HG02981 (cell line): ENCODE data around the gene TMEM72.

Experiments
- ATAC-seq: cut with Tn5 transposase; IDR thresholded peaks from one replicate; pipeline ENCODE4 v1.9.1; 2021; ENCODE audit warnings: mild to moderate bottlenecking, moderate library complexity; ENCODE audit not compliant: unreplicated experiment

The TMEM72 gene

DNA sequence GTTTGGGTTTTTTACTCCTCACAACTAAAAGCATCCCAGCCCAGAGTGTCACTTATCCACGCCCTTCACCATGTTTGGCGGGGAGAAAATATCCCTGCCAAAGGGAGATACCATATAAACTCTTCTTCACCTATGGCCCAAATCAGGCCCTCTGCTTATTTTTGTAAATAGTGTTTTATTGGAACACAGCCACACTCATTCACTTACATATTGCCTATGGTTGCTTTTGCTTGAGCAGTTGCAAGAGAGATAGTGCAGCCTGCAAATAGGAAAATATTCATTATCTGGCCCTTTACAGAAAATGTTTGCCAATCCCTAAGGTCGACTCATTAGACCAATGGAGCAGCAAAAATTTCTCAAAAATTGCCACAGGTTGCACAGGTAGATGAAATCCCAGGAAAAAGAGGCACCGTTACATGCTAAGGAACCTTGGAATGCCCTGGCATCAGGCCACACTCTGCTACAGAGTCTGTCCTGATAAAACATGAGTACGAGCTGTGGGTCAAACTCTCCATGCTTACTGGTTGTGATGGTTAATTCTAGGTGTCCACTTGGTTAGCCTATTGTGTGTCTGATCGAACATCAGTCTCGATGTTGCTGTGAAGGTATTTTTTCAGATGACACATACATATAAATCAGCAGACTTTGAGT is 40.6 kb downstream of the TMEM72 start:
- no peak for ATAC-seq

DNA sequence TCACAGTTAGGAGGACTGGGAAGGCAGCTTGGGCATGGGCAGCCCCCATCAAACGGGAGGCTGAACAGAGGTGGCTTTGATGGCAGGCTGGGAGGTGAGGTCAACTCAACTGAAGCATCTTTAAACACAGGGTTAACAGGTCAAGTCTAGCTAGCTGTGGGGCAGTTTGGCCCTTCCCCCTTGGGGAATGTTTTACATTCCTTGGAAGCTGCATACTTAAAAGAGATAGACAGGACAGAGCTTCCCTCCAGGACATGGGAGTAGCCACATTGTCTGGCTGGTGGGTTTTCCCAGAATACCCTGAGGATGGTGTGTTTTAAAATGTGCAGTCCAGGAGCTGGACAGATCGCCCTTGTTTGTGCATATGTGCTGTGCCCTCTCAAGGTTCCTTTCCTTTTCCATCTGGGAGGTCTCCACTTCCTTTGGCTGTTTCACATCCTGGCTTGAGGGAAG is 41.7 kb downstream of the TMEM72 start:
- ATAC-seq, result no peak

DNA sequence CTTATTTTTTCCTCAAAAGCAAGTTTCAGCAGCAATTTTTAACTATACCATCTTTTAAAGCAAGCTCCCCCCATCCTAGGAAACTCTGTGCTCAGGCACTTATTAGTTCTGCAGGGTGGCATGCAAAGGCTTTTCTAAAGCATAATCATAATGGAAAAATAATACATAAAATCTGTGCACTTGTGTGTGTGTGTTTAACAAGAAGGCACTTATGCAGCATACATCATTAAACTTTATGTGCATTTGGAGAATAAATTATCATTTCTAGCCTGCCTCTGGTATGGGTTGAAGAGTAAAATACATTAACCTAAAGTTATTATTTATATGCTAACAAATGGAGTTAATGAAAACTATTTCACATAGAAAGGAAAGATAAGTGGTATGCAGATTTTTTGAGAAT is 42.9 kb downstream of the TMEM72 start:
- ATAC-seq, result no peak

DNA sequence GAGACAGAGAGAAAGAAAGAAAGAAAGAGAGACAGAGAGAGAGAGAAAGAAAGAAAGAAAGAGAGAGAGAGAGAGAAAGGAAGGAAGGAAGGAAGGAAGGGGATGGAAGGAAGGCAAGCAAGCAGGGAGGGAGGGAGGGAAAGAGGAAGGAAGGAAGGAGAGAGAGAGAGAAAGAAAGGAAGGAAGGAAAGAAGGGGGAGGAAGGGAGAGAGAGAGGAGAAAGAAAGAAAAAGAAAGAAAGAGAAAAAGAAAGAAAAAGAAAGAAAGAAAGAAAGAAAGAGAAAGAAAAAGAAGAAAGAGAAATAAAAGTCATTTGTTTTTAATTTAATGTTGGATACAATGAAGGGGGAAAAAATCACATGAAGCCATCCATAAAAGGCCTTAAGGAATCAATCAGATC is 43.8 kb downstream of the TMEM72 start:
- ATAC-seq, result no peak

DNA sequence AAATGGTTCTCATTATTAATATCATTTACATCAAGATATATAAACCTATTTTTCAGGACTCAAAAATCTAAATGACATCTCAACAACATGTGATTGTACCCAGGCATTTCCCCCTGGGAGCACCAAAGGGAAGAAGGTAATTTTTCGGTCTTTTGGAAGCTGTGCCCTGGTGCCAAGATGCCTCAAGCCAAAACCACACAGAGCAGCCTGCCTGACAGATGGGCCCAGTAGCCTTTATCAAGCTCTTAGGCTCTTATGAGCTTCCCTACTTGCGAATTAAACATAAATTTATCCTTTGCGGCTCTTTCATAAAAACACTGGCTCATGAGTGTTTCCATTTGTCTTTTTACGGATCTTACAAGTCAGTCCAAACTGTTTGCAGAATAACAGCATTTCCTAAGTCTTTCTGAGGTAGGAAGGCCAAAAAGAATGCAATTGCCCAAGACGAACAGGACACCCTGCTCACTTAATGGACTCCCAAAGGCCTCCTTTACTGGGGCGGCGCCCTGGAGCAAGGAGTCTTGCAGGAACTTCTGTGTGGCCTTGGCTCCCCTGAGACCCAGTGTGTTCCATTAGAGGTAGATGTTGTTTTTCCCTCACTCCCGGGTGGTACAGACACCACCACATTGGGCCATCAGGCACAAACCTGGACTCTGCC is 44.4 kb downstream of the TMEM72 start:
- no peak for ATAC-seq

DNA sequence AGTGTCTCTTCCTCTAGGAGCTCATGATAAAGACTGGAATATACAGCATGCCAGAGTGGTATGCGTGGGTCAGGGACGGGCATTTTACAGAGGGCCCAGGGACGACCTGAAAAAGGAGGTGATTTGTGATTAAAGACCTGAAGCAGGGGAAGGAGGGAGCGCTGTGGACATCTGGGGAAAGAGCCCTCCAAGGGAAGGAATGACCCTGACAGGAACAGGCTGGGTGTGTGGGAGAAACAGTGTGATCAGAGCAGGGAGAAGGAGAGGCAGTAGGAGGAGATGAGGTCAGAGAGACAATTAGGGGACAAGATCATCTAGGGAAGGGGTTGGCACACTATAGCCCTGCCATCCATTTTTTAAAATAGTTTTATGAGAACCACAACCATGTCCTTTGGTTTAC is 45.1 kb downstream of the TMEM72 start:
- ATAC-seq, result no peak

DNA sequence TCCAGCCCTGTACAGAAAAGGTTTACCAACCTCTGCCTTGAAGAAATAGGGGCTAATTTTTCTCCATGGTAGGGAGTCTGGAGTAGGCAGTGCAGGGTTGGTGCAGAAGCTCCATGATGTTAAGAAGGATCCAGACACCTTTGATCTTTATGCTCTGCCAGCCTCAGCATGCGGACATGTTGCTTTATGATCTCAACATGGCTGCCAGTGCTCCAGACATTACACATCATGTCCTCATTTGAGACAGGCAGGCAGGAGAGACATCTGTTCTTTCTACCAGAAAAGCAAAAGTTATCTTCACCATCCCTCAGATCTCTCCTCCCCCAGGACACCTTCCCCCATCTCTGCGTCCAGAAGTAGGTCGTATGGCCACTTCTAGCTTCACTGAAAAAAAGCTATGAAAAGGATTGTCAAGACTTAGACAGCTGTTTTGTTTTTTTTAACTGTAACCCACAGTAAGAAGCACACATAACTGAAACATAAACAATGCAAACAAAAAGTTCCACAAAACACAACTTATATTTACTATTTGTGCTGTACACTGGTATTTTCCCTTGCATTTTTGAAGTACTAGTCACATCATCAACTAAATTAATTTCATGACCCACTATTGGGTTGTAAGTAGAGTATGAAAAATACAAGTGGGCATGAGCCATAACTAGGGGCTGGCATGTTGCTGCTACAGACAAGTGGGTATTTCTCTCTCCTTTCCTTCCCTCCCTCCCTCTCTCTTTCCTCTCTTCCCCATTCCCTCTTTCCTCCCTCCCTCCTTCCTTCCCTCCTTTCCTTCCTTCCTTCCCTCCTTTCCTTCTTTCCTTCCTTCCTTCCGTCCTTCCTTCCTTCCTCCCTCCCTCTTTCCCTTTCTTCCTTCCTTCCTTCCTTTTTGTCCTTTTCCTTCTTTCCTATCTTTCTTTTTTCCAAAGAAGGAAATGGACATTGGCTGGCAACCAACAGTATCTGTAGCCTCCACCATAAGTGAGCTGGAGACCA is 45.9 kb downstream of the TMEM72 start:
- ATAC-seq, result no peak

DNA sequence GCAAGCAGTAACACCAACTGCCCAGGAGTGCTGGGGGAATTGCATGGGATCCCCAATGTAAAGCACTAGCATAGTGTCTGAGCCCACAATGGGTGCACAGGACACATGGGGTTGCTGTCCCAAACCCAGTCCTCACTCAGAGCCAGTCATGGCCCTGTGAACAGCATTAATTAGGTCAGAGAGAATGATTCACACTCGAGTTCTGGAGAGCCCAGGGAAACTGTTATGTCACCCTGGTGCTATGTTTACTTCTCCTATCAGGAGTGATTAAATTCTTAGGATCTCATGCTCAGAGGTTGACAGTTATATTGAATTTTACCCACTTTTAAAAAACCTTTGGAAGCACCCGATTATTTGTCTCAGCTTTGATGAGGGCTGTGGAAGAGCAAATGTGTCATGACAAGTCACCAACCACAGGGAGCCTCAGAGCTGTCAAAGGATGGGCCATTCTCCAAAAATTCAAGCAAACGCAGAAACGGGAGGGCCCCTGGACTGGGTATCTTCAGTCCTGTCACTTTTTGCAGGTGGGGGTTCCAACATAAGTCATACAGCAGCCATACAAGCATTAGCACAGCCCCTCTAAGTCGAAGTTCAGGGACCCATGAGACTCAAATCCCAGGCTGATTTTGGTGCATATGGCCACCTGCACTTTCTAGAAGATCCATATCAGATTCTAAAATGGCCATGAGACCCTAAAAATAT is 47.2 kb downstream of the TMEM72 start:
- ATAC-seq, result no peak

DNA sequence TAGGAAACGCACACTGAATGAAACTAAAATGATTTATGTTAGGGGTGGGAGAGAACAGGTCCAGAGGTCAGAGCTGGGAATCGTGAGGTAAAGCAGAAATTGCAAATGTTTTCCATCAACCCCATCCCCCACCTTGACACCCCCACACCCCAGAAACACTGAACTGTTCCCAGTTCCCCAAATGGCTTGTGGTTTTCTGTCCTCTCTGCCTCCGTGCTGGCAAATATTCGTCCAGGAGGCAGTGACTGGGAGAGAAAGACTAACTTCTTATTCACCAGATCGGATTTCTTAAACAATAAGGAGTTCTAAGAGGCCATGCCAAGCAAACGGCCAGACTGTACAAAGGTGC is 47.7 kb downstream of the TMEM72 start:
- ATAC-seq, result no peak

DNA sequence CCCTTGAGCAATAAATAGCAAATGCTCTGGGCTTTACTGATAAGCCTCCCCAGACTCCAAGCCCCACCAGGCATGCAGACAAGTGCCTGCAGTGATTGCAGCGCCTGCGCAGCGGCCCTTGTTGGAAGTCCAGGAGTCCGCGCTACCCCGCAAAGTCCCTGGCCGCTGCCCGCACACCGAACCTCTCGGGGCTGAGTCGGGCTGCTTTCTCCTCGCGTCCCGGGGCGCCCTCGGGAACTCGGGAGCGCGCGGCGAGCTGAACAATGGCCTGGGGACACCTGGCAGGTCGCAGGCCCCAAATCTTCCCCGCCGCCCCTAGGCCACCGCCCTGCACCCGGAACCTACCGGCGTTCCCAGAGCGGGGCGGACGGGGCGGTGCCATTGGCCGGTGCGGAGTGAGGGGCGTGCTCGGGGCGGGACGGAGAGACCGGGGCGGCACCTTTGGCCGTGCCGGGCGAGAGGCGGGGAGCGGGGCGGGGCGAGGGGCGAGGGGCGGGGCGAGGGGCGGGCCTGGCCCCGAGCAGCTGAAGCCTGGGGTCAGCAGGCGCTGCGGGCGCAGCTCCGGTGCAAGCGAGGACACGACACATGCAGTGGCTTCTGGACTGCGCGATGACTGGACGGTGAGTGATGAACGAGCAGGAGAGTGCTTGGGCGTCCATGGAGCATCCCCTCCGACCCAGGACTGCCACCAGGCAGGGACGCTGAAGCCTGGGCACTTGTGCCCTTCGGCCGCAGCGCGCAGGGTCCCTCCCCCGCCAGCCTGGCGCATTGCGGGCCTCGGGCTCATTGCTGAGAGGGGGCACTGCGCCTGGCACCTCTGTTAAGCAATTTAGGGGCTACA is 48.3 kb downstream of the TMEM72 start, which contains the start of gene RASSF4:
Gene RASSF4, plus strand, starts transcription at position 556 of the 841 bp plus-strand sequence. CDS start 10,401 bp downstream, outside the sequence.
- peak; percentile 96 for ATAC-seq

DNA sequence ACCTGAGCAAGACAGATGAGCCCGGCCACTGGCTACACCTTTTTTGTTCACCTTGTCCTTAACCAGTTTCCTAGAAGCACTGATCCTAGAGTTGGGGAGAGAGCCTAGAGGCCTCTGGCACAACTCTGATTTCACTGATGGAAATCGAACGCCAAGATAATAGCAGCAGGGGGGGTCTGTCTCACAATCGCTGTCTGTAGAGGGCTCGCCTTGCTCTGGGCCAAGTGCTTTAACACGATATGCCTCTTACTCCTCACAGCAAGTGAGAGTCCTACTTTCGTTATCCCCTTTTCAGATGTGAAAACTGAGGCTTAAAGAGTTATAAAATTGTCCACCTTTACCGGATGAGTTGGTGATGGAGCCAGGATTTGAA is 48.9 kb downstream of the TMEM72 start:
- no peak for ATAC-seq

DNA sequence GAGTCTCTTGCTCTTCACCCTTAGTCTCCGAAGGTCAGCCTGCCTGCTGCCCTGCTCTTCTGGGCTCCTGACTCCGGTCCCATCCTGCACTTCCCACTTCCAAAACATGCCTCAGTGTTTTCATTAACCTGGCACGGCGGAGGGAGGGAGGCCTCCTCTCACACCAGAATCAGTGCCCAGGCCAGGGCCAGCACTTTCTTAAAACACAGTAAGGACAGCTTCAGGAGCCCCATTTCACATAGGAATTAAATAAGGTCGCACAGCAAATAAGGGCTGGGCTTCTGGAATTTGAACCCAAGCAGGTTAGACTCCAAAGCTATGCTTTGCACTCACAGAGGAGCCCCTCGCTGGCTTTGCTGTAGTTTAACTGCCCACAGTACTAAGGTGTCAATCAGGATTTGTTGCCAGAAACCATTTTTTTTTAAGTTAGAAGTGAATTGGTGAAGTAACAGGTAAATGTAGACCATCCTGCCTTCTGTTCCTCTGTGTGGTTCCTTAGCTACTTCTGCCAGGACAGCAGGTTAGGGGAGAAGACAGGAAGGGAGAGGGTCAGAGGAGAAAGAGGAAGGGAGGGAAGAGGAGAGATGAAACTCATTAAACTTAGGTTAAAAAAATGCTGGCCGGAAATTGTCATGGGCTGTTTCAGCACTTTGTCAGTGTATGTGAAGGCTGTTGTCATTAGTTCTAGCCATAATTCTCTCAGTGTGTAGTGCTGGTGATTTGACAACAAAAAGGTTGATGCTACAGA is 49.5 kb downstream of the TMEM72 start:
- ATAC-seq, result no peak

DNA sequence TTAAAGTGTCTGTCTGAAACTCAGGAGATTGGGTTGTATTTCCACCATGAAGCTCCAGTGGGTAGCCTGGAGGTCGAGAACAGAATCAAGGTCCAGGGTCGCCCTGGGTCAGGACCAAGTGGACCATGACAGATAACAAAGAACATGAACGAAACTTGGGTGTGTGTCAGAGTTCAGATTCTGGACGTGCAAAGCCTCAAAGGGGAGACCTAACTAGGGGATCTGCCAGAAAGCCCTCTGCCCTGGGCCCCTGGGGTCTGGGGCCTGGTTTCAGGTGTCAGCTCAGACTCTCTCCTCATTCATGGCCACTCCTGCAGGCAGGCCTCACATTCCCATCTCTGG is 50.1 kb downstream of the TMEM72 start:
- no peak for ATAC-seq

DNA sequence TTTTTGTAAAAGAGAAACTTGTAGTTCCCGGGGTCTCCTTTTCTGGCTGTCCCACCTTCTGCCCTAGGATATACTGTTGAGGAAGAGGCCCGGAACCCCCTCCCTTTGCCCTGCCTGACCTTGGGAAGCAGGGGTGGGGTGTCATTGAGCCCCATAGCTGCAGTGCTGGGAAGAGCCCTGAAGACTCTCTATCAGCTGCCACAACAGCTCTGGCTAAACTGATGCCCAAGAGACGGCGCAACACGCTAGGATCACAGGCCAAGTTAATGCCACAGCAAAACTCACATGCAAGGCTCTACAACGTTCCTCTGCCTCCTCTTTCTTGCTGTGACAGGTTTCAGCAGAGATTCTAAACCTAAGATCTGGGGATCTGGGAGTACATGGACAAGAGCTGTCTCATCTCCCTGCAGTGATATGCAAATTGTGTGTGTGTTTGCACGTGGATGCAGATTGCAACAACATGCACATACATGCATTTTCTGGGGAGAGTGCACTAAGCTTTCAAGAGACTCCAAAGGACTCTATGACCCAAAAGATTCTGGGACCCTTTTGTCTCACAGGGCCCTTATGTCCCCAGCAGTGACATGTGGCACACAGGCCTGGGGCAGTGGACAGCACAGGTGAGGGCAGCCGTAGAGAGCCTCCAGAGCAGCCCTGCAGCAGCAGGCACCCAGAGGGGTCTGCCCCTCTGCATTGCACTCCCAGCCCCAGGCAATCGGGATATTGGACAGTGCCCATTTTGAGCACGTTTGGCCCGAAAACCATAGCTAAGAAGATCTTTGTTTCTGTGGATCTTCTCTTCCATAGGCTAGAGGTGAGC is 51.0 kb downstream of the TMEM72 start:
- no peak for ATAC-seq

DNA sequence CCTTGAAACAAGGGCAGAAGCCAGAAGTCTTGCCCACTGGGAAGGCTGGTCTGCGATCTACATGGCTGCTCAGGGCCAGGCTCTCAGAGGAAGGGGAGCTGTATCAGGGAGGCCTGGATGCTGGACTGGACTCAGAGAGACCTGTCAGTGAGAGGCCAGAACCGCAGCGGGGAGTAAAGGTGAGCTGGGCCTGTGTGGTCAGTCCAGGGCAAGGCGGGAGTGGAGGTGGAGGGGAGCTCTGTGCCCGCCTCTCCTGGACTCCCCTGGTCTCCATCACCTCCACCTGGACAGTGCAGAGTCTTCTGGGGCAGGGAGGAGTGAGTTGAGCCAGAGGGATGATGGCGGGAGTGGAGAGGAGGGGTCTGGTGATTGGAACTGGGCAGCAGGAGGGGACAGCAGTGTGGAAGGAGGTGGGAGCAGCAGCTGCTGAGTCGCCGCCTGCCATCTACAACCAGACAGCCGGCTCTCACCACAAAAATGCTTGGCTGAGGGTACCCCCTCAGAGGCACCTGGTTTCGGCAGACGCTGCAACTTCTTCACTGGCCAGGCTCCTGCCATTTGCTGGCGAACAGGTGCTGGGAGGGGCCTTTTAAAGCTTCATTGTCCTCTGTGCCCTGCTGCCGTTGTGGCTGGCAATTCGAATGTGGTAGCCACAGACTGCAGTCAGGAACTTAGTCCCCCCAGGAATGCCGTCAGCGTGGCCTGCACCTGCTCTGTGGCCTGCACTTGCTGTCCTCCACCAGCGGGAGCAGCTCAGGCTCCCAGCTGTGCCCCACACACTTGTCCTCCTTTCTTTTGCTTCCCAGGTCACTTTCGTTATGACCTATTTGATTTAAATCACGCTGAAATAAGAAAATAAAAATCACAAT is 52.0 kb downstream of the TMEM72 start:
- no peak for ATAC-seq

DNA sequence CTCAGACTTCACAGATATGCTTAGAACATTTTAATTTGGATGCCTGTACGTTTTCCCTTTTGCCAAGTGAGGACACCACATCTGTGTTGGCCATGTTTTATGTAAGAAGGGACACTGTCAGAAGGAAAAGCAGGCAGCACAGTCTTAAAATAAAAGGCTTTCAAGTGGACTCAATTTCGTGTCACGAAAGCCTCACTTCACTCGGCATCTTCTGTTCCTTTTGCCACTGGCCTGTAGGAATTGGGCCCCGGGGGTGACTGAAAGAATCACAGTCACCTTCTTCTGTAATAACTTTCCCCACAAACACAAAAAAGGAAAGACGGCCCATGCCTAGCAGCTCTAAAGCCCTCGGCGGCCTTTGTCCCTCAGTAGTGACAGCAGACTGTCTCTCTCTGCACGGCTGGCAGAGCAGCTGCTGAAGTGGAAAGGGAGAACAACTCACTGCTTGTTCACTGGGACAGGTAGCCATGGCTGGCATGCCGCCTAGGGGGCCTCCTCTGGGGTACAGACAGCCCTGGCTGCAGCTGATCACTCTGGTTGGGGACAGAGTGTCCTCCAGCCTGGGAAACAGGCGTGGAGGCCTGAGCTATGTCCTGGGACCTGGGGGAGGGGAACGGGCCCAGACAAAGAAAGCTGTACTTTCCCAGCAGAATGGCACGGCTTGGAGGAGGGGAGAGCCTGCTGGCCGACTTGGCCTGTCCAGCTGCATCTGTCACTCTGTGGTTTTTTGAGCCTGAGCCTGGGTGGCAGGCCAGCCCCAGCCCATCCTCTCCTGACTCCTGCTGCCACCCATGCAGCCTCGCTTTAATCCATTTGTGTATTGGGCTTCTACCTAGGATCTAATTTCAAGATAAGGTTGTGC is 52.9 kb downstream of the TMEM72 start:
- ATAC-seq, result no peak

DNA sequence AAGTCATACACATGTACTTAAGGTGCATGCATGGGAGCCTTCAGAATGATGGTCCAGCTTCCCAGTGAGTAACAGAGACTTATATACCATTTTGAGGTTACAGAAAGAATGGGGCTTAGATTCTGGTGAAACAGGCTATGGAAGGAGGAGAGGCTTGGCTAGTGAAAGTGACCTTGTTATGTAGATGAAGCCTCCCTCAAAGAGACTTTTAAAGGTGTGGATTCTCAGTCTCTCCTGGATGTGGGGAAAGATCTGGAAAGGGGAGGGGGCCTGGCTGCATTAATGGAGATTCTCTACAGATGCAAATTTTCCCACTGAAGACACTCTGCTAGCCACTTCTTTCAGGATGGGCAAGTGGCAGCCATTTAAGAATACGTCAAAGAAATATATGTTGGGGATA is 54.0 kb downstream of the TMEM72 start:
- ATAC-seq, result no peak
